A673 (cell line): ENCODE data around the gene SIK3.

Source experiments
- CTCF ChIP-seq: fragments of 300-800, 200-600 bp; sonication (generic); conservative IDR thresholded peaks from 2 replicates; pipeline ENCODE4 v1.5.1; 2017; ENCODE audit warnings: low read depth, mild to moderate bottlenecking, antibody characterized with exemption, low read length, moderate library complexity, mixed read lengths
- EZH2 ChIP-seq: fragments of 200-600 bp; sonication (generic); IDR thresholded peaks from 2 replicates; pipeline ENCODE4 v1.6.1; 2017; ENCODE audit warnings: borderline replicate concordance, low read depth, mild to moderate bottlenecking, mixed read lengths, antibody characterized with exemption, low read length; ENCODE audit not compliant: poor library complexity, severe bottlenecking

- TF ChIP-seq CTCF (no peak), EZH2 (no peak)
Observed at GRCh38 chr11:117019871-117020270, 78.4 kb downstream of the SIK3 start.
